ENCODE measurements around the gene MCM8.

The MCM8 gene

DNA sequence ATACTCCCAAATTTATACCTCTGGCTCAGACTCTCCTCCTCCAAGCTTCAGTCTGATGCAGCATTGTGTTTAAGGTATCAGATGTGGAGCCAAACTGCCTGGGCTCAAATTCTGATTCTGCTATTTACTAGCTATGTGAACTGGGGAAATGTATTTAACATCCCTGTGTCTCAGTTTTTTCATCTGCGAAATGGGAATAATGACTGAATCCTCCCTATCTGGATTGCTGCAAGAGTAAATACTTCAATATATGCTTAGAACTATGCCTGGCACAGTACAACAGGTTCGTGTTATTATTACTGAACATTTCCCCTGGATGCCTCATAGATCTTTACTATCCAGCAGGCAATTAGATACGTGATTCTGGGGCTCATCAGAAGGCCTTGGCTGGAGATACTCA lies 97.9 kb downstream of the MCM8 start:
- H3K27me3 ChIP-seq (replicated peaks; ENCODE audit: insufficient read depth, low read length): no peaks in the 10 kb centered on the region
- H3K27ac ChIP-seq (ENCODE audit: low read length): no peak overlapping the region
- H3K9ac ChIP-seq (ENCODE audit: low read length): no peak overlapping the region
- no peak overlapping the region for H3K4me2 ChIP-seq (ENCODE audit: low read depth, low read length)
- no peaks in the 10 kb centered on the region for H3F3A ChIP-seq (ENCODE audit: insufficient read depth, low read length)
- no peaks in the 10 kb centered on the region for H3K36me3 ChIP-seq (replicated peaks; ENCODE audit: insufficient read depth, low read length)
- no peaks in the 10 kb centered on the region for H3K9me2 ChIP-seq (replicated peaks; ENCODE audit: insufficient read depth, low read length)
- no peaks in the 10 kb centered on the region for H4K20me1 ChIP-seq (ENCODE audit: insufficient read depth, low read length)
- TF ChIP-seq EZH2 (optimal IDR thresholded peaks at IDR 0.05; ENCODE audit: low read depth, low read length) (no peak), EZH2phosphoT487 (IDR thresholded peaks at IDR 0.05; ENCODE audit: low read length) (no peak)
- TF ChIP-seq, protein P1, sequence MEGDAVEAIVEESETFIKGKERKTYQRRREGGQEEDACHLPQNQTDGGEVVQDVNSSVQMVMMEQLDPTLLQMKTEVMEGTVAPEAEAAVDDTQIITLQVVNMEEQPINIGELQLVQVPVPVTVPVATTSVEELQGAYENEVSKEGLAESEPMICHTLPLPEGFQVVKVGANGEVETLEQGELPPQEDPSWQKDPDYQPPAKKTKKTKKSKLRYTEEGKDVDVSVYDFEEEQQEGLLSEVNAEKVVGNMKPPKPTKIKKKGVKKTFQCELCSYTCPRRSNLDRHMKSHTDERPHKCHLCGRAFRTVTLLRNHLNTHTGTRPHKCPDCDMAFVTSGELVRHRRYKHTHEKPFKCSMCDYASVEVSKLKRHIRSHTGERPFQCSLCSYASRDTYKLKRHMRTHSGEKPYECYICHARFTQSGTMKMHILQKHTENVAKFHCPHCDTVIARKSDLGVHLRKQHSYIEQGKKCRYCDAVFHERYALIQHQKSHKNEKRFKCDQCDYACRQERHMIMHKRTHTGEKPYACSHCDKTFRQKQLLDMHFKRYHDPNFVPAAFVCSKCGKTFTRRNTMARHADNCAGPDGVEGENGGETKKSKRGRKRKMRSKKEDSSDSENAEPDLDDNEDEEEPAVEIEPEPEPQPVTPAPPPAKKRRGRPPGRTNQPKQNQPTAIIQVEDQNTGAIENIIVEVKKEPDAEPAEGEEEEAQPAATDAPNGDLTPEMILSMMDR (IDR thresholded peaks at IDR 0.05; ENCODE audit: low read length): no peak
- no peak overlapping the region for H2AFZ ChIP-seq (ENCODE audit: low read length)
- H3K4me3 ChIP-seq (ENCODE audit: low read length): no peak overlapping the region
- no peaks in the 10 kb centered on the region for H3K9me3 ChIP-seq (replicated peaks; ENCODE audit: insufficient read depth, low read length)
- DNase-seq: no peak
- no peaks in the 10 kb centered on the region for H3K79me2 ChIP-seq (ENCODE audit: low read length)
- no peaks in the 10 kb centered on the region; the same call in 1 of the 2 replicates for H3K4me1 ChIP-seq (ENCODE audit: low read length)
